CD4-positive, alpha-beta T cell (primary cell): ENCODE data around the gene ZDHHC23. TPM values are rescaled to one million over a fixed set of nuclear protein-coding genes. Genes with fewer than 3 reads are reported as not detected.
A peak's percentile ranks its signal among the peaks of the same experiment; 100 is the strongest.

Experiments used
- ATAC-seq: fragments of 200-7000 bp; cut with Tn5 transposase; one replicate; pipeline ENCODE4 v1.10.0; 2022; ENCODE audit warnings: mild to moderate bottlenecking; ENCODE audit not compliant: poor library complexity
- CTCF ChIA-PET: fragments of 350-600 bp; sonication (Branson Sonifier 250); formaldehyde crosslinking; loops from one replicate; lab custom pipeline; 2021; ENCODE audit warnings: antibody characterized with exemption, inconsistent platforms; lab: Charles Lee
- POLR2A ChIA-PET: fragments of 350-600 bp; sonication (Branson Sonifier 250); formaldehyde crosslinking; loops from one replicate; lab custom pipeline; 2021; ENCODE audit warnings: antibody characterized with exemption, inconsistent platforms; lab: Charles Lee
- DNase-seq, 14 experiments: peaks; one replicate each; pipeline ENCODE4 v3.0.0-alpha.2; 2013 to 2020; ENCODE audit warnings: mixed read lengths in 2 of 14
- H3K27ac ChIP-seq, 2 donors: one replicate each; pipeline versions ENCODE4 v1.5.1 to v1.7.0; 2013; ENCODE audit warnings: low read length in 2 of 2, low read depth in 1 of 2, mild to moderate bottlenecking in 1 of 2
- H3K27me3 ChIP-seq, 2 experiments: 1 replicate in 1 of 2; 2 replicates in 1 of 2; pipeline versions ENCODE4 v1.6.1 to v1.7.0; 2013; ENCODE audit warnings: low read length in 2 of 2, control low read depth in 1 of 2, mild to moderate bottlenecking in 1 of 2, moderate library complexity in 1 of 2; ENCODE audit not compliant: insufficient read depth in 2 of 2, control insufficient read depth in 1 of 2
- H3K36me3 ChIP-seq: one replicate; pipeline ENCODE4 v1.6.1; 2013; ENCODE audit warnings: low read length, control low read depth; ENCODE audit not compliant: insufficient read depth
- H3K4me1 ChIP-seq: one replicate; pipeline ENCODE4 v1.6.1; 2013; ENCODE audit warnings: low read length, control low read depth; ENCODE audit not compliant: insufficient read depth
- H3K4me3 ChIP-seq: one replicate; pipeline ENCODE4 v1.5.1; 2013; ENCODE audit warnings: mild to moderate bottlenecking, low read length, moderate library complexity
- H3K9me3 ChIP-seq, 2 experiments: 1 replicate in 1 of 2; 2 replicates in 1 of 2; pipeline versions ENCODE4 v1.6.1 to v1.7.0; 2013; ENCODE audit warnings: low read length in 2 of 2, mild to moderate bottlenecking in 2 of 2, control low read depth in 1 of 2, moderate library complexity in 1 of 2; ENCODE audit not compliant: control insufficient read depth in 1 of 2, insufficient read depth in 1 of 2
- H3K27ac Mint-ChIP-seq: one replicate; pipeline ENCODE4 v1.8.0; 2020; ENCODE audit warnings: mixed read lengths
- H3K27me3 Mint-ChIP-seq: one replicate; pipeline ENCODE4 v1.8.0; 2021; ENCODE audit warnings: mixed read lengths
- H3K36me3 Mint-ChIP-seq: one replicate; pipeline ENCODE4 v1.8.0; 2021; ENCODE audit warnings: low read depth, mixed read lengths
- H3K4me1 Mint-ChIP-seq: one replicate; pipeline ENCODE4 v1.8.0; 2021; ENCODE audit warnings: low read depth, mixed read lengths
- H3K4me3 Mint-ChIP-seq: one replicate; pipeline ENCODE4 v1.8.0; 2020; ENCODE audit warnings: mild to moderate bottlenecking, mixed read lengths
- H3K9me3 Mint-ChIP-seq: one replicate; pipeline ENCODE4 v1.8.0; 2020; ENCODE audit warnings: mixed read lengths
- intact Hi-C, 2 experiments: fragments of 100-400 bp; cut with DNase I in 1 of 2; cut with micrococcal nuclease in 1 of 2; formaldehyde crosslinking; loops; one replicate each; pipeline versions ENCODE4 v1.15.1 to v1.9.0; 2023 to 2025; cut with DNase I, micrococcal nuclease
- polyA plus RNA-seq, 2 donors: library from polyadenylated mRNA; unstranded; fragments of 120-200 nt; gene quantifications; one replicate each; pipeline ENCODE4 v1.2.1, GENCODE V29; 2013
- total RNA-seq, 174 experiments: library from RNA in 2 of 174; stranded (reverse) in 2 of 174; gene quantifications; one replicate each; pipeline ENCODE4 v1.2.3 and lab custom pipeline; 2021 to 2026
- TF ChIP-seq, protein P1 (sequence below): fragments of 200-600 bp; IDR thresholded peaks from one replicate; pipeline ENCODE4 v1.8.0; 2022; ENCODE audit warnings: antibody characterized with exemption, mild to moderate bottlenecking

ZDHHC23 gene
- 1 to 10 TPM; 3.2 TPM for total RNA-seq
- 2.2 TPM for polyA plus RNA-seq (2013, experiment 1 of 2)
- 1.9 TPM for polyA plus RNA-seq (2013, experiment 2 of 2)
- 5.6 to 57.7 (median 11.9) reads per million in 172 experiments for total RNA-seq (lab: John Stamatoyannopoulos, UW)

GRCh38 chr3:113947372-113948014 is at the start of gene ZDHHC23:
TSS of gene ZDHHC23 (plus strand) at chr3:113948013. CDS start at chr3:113948803, 790 bp downstream.
- Histone ChIP-seq H3K27me3 (peaks cover 0 to 3% of the 10 kb centered on the region in 2 experiments), H3K36me3 (no peaks in the 10 kb centered on the region), H3K27ac (no peak within 1 kb of the TSS), H3K9me3 (no peaks in the 10 kb centered on the region), H3K4me3 (peak within 1 kb of the TSS; percentile 84), H3K4me1 (peaks cover 15% of the 10 kb centered on the region)
- TF ChIP-seq, protein P1, sequence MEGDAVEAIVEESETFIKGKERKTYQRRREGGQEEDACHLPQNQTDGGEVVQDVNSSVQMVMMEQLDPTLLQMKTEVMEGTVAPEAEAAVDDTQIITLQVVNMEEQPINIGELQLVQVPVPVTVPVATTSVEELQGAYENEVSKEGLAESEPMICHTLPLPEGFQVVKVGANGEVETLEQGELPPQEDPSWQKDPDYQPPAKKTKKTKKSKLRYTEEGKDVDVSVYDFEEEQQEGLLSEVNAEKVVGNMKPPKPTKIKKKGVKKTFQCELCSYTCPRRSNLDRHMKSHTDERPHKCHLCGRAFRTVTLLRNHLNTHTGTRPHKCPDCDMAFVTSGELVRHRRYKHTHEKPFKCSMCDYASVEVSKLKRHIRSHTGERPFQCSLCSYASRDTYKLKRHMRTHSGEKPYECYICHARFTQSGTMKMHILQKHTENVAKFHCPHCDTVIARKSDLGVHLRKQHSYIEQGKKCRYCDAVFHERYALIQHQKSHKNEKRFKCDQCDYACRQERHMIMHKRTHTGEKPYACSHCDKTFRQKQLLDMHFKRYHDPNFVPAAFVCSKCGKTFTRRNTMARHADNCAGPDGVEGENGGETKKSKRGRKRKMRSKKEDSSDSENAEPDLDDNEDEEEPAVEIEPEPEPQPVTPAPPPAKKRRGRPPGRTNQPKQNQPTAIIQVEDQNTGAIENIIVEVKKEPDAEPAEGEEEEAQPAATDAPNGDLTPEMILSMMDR: no peak
- peak; percentile 89 for ATAC-seq
- peaks cover 18% of the 10 kb centered on the region for H3K4me1 Mint-ChIP-seq
- ChIA-PET CTCF (no interaction called here), POLR2A (no interaction called here)
- peak within 1 kb of the TSS; percentile 25 for H3K27ac Mint-ChIP-seq
- intact Hi-C loops: loop anchor here (2.0 to 10.0 kb wide), 4 partner anchors 110 to 453 kb away; partner anchors contain the start of genes ATP6V1A (in 1 of the 2), CCDC191 (in 1 of the 2), NAA50 (in 1 of the 2) and QTRT2 (in 1 of the 2)
- DNase-seq: peak; percentile 25 to 90 (median 54)
- no peaks in the 10 kb centered on the region for H3K9me3 Mint-ChIP-seq
- H3K4me3 Mint-ChIP-seq: peak within 1 kb of the TSS; percentile 91
- no peaks in the 10 kb centered on the region for H3K36me3 Mint-ChIP-seq
- H3K27me3 Mint-ChIP-seq: peaks cover 13% of the 10 kb centered on the region

GRCh38 chr3:113898892-113899291 is 48.9 kb upstream of the ZDHHC23 start:
- intact Hi-C loops: no loop called here
- Histone ChIP-seq H3K4me3 (no peak overlapping the region), H3K9me3 (no peaks in the 10 kb centered on the region), H3K27me3 (no peaks in the 10 kb centered on the region), H3K27ac (no peak overlapping the region), H3K4me1 (no peaks in the 10 kb centered on the region), H3K36me3 (no peaks in the 10 kb centered on the region)
- Mint-ChIP-seq H3K36me3 (no peaks in the 10 kb centered on the region), H3K4me3 (no peak overlapping the region), H3K4me1 (peaks cover 7% of the 10 kb centered on the region), H3K9me3 (no peaks in the 10 kb centered on the region), H3K27ac (no peak overlapping the region), H3K27me3 (no peaks in the 10 kb centered on the region)
- no peak for ATAC-seq
- ChIA-PET CTCF (interaction anchor here (0.6 kb wide), 1 partner anchor 15 kb away, joined by 5 read pairs; no protein-coding TSS in a partner anchor), POLR2A (no interaction called here)
- no peak for DNase-seq
- TF ChIP-seq, protein P1: no peak

GRCh38 chr3:113906568-113907140 is 41.2 kb upstream of the ZDHHC23 start:
- Mint-ChIP-seq H3K4me3 (no peak overlapping the region), H3K36me3 (no peaks in the 10 kb centered on the region), H3K27me3 (no peaks in the 10 kb centered on the region), H3K27ac (no peak overlapping the region), H3K9me3 (no peaks in the 10 kb centered on the region), H3K4me1 (no peaks in the 10 kb centered on the region)
- TF ChIP-seq, protein P1: no peak
- H3K27me3 ChIP-seq: no peaks in the 10 kb centered on the region
- H3K27ac ChIP-seq: no peak overlapping the region
- no peaks in the 10 kb centered on the region for H3K36me3 ChIP-seq
- ChIA-PET POLR2A (interaction anchor here (0.9 kb wide), 1 partner anchor 10 kb away, joined by 3 read pairs; no protein-coding TSS in a partner anchor), CTCF (interaction anchor here (1.5 kb wide), 1 partner anchor 62 kb away, joined by 5 read pairs; no protein-coding TSS in a partner anchor)
- intact Hi-C loops: no loop called here
- no peak for ATAC-seq
- DNase-seq: no peak
- H3K4me1 ChIP-seq: no peaks in the 10 kb centered on the region
- H3K9me3 ChIP-seq: peaks cover 0 to 4% of the 10 kb centered on the region in 2 experiments
- no peak overlapping the region for H3K4me3 ChIP-seq
